HEK293T (cell line): ENCODE results near the gene IL1B.

Experiments used
- BHLHE40 ChIP-seq: fragments of 450-650 bp; IDR thresholded peaks from 2 replicates; pipeline ENCODE4 v1.6.1; 2016; ENCODE audit warnings: mild to moderate bottlenecking, moderate library complexity, borderline replicate concordance
- ELF4 ChIP-seq: fragments of 450-650 bp; IDR thresholded peaks from 2 replicates; pipeline ENCODE4 v1.6.1; 2017; ENCODE audit warnings: antibody characterized with exemption
- FOXA1 ChIP-seq: fragments of 450-650 bp; IDR thresholded peaks from 2 replicates; pipeline ENCODE4 v1.6.1; 2016; ENCODE audit warnings: mild to moderate bottlenecking
- FOXK2 ChIP-seq: fragments of 450-650 bp; IDR thresholded peaks from 2 replicates; pipeline ENCODE4 v1.6.1; 2016; ENCODE audit warnings: mild to moderate bottlenecking
- FOXM1 ChIP-seq: fragments of 450-650 bp; IDR thresholded peaks from 2 replicates; pipeline ENCODE4 v1.6.1; 2017; ENCODE audit warnings: mild to moderate bottlenecking, borderline replicate concordance
- HDGF ChIP-seq: fragments of 450-650 bp; IDR thresholded peaks from 2 replicates; pipeline ENCODE4 v1.6.1; 2017; ENCODE audit warnings: antibody characterized with exemption, borderline replicate concordance
- NFRKB ChIP-seq: fragments of 450-650 bp; IDR thresholded peaks from 2 replicates; pipeline ENCODE4 v1.6.1; 2016; ENCODE audit warnings: mild to moderate bottlenecking, moderate library complexity
- SP1 ChIP-seq: fragments of 450-650 bp; IDR thresholded peaks from 2 replicates; pipeline ENCODE4 v1.6.1; 2017
- SUZ12 ChIP-seq: fragments of 450-650 bp; IDR thresholded peaks from 2 replicates; pipeline ENCODE4 v1.6.1; 2016; ENCODE audit warnings: mild to moderate bottlenecking
- TARDBP ChIP-seq: fragments of 450-650 bp; IDR thresholded peaks from 2 replicates; pipeline ENCODE4 v1.6.1; 2016
- ZNF384 ChIP-seq: fragments of 450-650 bp; IDR thresholded peaks from 2 replicates; pipeline ENCODE4 v1.6.1; 2016

- TF ChIP-seq SUZ12 (no peak), FOXA1 (no peak), FOXK2 (no peak), ELF4 (no peak), HDGF (no peak), SP1 (no peak), BHLHE40 (no peak), ZNF384 (no peak), FOXM1 (no peak), NFRKB (no peak), TARDBP (no peak)
These were observed 31.4 kb upstream of the IL1B start for GRCh38 chr2:112867701-112868631.
